HG02943 (cell line): ENCODE data around the gene CLCF1.

ENCODE experiments used
- ATAC-seq: cut with Tn5 transposase; IDR thresholded peaks from one replicate; pipeline ENCODE4 v1.9.1; 2021; ENCODE audit warnings: mild to moderate bottlenecking, low read depth, moderate library complexity; ENCODE audit not compliant: unreplicated experiment

The CLCF1 gene

DNA sequence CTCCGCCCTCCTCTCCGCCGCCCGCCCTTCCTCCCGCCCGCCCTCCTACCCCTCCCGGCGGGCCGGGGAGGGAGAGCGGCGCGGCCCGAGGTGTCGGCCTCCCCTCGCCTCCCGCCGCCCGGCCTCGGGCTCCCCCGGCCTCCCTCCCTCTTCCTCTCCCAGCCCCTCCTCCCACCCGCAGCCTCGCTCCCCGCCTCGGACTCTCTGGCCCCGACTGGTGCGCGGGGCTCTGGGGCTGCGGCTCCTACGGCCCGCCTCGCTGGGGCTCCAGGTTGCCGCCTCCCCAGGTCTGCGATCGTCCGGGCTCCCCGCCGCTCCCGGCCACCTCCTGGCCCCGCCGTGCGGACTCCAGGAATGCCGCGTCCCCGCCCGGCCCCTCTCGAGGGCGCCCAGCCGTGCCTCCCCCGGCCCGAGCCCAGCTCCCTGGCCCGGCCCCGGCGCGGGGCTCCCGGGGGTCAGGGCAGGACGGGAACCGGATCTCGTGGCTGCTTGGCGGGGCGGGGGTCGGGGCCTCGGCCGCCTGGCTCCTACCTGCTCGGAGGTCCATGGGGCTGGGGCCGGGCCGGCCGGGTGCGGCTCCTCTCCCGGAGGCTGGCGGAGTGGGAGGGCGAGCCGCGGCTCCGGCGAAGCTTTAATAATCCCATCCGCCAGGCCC lies at the start of gene CLCF1:
CLCF1 (minus strand) TSS at position 606 of the 655 bp plus-strand sequence; CDS start at position 547, 59 bp downstream.
- no peak for ATAC-seq

DNA sequence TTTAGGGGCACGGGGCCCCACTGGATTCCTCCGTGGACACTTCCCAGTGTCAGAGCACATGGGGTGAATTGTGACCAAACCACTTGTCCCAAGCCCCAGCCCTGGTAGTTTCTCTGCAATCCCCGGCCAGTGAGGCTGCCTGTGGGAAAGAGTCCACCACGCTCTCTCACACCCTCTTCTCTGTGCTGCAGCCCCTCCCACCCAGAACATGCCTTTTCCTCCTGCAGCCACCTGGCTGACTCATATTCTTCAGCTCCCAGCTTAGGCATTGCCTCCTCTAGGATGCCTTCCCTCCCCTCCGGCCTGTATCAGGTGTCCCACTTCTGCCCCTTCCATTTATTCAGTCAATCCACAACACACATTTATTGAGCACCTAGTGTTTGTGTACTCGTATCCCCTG lies 49.5 kb upstream of the CLCF1 start:
- ATAC-seq, result no peak

DNA sequence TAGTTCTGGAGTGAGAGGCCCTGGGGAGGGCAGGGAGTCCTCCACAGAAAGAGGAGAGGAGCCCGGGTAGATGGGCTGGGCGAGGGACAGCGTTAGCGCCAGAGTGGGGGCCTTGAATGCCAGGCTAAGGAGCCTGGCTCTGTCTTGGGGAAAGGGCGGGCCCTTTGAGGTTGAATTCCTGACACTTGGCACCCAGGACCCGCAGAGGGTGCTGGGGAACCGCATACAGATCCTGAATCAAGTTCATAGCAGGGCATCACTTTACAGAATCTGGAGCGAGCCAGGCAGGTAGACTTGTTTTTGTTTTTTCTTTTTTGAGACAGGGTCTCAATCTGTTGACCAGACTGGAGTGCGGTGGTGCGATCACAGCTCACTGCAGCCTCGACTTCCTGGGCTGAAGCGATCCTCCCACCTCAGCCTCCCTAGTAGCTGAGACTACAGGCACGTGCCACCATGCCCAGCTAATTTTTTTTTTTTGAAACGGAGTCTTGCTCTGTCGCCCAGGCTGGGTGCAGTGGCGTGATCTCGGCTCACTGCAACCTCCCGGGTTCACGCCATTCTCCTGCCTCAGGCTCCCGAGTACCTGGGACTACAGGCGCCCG lies 48.1 kb upstream of the CLCF1 start:
- ATAC-seq, result no peak

DNA sequence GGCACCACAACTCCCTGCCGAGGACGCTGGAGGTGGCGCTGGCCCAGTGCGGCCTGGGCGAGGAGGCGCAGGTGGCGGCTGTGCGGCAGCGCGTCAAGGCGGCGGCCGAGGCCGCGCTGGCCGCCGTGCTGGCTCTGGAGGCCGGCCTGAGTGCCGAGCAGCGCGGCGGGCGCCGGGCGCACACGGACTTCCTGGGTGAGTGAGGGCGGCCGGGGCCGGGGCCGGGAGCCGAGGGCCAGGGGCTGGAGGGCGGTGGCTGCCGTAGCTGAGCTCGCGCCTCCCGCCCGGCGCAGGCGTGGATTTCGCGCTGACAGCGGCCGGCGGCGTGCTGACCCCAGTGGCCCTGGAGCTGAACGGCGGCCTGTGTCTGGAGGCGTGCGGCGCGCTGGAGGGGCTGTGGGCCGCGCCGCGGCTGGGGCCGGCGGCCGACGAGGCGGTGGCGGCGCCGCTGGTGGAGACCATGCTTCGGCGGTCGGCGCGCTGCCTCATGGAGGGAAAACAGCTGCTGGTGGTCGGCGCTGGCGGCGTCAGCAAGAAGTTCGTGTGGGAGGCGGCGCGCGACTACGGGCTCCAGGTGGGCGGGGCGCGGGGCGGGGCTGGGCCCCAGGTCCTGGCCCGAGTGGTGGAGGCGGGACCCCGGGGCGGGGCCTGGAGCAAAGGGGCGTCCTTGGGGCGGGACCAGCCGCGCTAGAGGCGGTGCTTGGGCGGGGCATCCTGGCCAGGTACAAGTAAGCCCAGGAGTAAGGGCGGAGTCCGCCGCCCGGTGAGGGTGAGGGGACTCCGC lies 47.4 kb upstream of the CLCF1 start:
- no peak for ATAC-seq

DNA sequence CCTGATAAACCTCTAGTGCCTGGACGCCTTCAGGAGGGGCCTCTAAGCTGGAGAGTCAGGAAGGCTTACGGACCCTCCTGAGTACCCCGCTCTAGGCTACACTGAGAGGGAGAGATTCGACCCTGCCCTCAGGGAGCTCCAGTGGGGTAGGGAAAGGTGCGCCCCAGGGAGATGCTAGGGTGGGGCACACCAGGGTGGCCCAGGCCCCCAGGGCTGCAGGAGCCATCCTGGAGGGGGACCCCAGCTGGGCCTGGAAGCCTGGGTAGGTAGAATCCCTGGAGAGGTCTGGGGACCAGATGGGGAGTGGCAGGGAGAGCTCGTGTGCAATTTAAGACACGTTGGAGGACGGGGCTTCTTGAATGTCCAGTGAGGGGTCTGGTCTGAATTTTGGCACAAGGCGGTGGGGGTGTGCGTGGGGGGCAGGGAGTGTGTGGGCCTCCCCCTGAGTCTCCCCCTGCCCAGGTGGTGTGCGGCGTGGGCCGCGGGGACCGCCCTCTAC lies 46.8 kb upstream of the CLCF1 start:
- ATAC-seq, result no peak

DNA sequence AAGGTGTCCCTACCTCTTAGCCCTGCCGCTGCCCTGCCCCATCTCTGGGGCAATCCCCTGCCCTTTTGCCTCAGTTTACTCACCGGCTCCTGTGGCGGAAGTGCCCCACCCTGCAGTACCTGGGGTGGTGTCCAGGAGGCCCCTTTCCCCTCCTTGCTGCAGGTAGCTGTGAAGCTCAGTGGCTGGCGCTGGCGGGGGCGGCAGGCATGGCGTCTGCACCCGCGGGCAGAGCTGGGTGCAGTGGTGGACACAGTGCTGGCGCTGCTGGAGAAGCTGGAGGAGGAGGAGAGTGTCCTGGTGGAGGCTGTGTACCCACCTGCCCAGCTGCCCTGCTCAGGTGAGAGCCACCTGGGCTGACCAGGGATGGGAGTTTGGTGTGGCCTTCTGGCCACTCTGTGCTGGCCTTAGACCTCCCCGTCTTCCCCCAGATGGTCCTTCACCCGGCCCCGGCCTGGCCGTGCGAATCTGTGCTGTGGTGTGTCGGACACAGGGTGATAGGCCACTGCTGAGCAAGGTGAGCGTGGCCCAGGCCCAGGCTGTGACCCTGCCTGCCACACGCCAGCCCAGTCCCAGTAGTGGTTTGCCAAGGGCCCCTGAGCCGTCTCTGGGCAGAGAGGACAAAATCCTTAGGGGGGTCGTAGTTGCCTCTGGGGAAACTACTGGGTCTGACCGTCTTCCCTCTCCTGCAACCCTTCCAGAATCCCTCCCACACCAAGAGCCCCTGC lies 46.1 kb upstream of the CLCF1 start:
- no peak for ATAC-seq

DNA sequence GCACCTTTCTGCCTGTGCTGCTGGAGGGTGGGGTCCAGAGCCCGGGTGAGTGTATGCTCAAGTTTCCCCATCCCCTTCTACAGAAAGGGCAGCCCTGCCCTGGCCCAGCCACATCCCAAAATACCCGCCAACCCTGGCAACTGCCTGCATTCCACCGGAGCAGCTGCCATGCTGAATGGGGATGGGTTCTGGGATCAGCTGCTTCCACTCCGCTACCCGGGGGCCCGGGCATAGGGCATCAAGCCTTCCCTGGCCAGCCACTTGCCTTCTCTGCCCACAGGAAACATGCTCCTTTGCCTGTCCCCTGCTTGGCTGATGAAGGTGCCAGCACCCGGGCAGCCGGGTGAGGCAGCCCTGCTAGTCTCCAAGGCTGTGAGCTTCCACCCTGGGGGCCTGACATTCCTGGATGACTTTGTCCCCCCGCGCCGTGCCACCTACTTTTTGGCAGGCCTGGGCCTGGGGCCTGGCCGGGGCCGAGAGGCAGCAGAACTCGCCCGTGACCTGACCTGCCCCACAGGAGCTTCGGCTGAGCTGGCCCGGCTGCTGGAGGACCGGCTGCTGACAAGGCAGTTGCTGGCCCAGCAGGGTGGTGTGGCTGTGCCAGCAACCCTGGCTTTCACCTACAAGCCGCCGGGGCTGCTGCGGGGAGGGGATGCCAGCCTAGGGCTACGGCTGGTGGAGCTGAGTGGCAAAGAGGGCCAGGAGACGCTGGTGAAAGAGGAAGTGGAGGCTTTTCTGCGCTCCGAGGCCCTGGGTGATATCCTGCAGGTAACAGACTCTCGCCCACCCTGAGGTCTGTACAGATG lies 45.3 kb upstream of the CLCF1 start:
- ATAC-seq, result no peak

DNA sequence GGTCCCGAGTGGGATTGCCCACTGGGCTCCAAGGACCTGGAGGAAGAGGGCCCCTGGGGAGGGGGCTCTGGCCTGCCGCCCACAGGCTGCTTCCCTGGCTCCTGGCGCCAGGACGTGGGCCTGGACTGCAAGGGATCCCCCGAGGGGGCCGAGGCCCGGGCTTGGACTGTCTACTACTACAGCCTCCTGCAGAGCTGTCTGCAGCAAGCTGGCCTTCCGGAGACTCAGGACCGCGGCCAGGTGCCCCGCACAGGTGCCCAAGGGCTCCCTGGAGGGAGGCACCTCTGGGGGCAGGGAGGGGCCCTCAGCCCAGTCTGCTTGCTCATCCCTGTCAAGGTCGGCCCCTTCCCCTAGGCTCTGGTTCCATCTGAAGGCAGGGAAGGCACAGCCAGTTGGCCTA lies 44.0 kb upstream of the CLCF1 start:
- no peak for ATAC-seq

DNA sequence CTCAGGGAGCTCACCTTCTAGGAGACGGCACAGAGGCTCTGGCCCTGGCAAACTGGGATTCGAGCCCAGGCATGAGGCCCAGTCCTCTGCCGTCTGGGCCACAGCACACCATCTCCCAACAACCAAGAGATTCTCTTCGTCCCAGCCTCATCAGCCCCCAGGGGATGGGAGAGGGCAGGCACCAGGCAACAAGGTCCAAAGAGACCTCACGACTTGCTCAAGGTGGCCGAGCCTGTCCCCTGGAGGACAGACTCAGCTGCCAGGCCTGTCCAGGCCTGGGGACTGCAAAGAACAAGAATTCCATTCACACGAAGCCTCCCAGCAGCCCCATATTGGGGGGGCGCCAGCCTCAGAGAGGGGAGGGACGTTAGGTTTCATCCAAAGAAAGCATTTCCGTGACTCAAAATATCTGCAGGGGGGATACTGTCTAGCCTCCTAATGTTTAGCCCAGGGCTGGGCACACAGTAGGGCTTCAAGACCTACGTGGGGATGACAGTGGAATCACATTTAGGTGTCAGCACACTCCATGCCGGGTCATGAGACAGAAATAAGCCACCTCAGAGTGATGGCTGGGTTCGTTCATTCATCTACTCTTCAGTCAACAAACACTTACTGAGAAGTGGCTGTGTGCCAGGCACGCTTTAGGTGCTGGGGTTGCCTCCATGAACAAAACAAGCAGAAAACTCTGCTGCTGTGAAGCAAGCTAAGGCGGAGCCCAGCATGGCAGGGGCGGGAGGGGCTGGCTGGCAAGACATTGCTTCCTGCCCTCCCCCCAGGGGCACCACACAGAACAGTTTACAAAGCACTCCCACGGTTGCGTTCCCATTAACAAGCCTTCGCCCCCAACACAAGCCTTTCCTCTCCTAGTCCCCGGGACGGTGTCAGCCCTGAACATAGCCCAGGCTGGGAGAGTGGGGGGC lies 43.3 kb upstream of the CLCF1 start:
- ATAC-seq, result no peak

DNA sequence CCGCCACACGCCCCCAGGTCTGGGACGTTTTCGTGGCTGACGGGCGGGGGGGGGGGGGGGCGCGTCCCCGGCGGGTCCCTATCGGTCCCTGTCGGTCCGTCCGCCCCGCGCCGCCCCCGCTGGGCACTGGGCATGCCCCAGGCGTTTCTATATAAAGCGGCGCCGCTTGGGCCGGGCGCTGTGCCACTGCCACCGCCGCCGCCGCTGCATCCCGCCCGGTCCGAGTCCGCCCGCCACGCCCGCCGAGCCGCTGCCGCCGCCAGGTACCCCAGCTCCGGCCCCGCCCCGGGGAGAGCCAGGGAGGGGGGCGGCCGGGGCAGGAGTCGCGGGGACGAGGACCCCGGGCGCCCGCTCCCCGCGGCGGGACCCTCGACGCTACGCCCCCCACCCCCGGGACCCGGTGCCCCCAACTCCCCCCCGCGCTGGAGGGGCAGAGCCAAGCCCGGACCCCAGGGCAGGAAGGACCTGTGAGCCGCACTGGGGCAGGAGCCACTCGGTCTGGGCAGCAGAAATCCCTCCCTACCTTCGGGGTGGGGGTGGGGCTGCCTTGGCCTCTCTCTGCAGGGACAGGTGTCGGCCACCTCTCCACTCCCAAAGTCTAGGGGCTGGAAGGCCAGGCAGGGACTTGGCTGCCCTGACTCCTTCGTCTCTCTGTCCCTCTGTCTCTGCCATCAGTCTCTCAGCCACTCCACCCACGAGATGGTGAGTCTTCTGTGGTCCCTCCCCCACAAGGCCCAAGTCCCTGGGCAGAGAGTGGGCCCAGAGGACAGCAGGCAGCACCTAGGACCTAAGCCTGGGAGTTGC lies 42.3 kb upstream of the CLCF1 start, which contains the start of gene CARNS1:
CARNS1 (plus strand) TSS at position 178 of the 804 bp plus-strand sequence; CDS start at position 700, 522 bp downstream.
- ATAC-seq, result no peak

DNA sequence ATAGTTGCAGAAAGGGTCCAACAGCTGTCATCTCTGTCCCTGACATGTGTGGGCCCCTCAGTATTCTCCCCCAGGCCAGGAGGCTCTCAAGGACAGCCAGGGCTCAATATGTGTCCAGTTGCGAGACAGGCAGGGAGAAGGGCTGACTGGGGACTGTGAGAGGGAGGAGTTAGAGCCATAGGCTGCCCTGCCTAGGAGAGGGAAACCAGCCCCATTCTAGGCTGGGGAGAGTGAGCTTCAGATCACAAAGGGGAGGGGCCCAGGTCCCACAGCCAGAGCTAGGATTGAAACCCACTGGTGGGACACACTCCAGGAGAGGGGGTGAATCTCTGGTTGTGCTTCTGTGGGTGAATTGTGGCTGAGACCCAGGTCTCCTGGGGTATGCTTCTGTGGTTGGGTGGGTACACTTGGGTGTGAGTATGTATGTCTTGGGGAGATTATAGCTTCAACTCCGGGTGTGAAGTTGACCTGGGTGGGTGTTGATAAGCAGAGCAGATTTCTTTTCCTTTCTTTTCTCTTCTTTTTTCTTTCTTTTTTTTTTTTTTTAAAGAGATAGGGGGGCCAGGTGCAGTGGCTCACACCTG lies 40.0 kb upstream of the CLCF1 start:
- no peak for ATAC-seq

DNA sequence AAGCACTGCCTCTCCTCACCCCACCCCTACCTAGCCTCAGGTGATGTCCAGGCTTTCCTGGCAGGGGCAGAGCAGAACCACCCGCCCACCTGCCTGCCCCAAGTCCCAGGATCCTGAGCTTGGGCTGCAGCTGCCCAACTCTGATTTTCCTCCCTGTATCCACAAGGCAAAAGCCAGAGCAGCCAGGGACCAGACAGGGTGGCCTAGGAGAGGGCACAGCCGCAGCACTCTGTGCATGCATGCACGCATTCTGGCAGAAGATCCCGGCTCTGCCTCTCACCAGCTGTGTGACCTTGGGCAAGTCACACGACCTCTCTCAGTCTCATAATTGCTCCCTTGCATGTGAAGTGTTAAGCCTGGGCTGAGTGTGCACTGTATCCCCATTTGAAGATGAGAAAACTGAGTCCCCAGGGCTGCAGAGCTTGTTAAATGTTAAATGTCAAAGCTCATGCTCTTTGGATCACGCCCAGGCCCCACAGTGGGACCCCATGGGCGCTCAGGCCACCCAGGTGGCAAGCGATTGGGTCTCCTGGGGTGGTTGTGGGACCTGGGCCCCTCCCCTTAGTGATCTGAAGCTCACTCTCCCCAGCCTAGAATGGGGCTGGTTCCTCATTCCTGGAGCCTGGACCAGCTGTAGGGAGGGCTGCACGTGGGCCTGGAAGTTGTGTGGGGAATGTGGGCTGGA lies 39.2 kb upstream of the CLCF1 start:
- no peak for ATAC-seq

DNA sequence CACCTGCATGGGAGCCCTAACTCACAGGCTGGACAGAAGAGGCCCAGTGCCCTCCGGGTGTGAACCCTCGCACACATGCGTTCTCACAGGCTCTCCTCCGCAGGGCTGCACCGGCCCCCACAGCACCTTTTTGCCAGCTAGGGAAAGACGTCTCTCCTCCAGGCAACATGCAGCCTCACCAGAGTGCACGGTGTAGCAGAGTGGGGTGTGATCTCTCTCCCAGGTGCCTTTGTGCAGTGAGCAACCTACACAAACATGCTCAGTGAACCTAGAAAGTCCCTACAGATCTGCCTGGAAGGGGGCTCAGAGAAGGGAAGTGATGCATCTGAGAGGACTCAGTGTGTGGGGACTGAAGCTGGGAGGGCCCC lies 38.4 kb upstream of the CLCF1 start:
- ATAC-seq, result no peak

DNA sequence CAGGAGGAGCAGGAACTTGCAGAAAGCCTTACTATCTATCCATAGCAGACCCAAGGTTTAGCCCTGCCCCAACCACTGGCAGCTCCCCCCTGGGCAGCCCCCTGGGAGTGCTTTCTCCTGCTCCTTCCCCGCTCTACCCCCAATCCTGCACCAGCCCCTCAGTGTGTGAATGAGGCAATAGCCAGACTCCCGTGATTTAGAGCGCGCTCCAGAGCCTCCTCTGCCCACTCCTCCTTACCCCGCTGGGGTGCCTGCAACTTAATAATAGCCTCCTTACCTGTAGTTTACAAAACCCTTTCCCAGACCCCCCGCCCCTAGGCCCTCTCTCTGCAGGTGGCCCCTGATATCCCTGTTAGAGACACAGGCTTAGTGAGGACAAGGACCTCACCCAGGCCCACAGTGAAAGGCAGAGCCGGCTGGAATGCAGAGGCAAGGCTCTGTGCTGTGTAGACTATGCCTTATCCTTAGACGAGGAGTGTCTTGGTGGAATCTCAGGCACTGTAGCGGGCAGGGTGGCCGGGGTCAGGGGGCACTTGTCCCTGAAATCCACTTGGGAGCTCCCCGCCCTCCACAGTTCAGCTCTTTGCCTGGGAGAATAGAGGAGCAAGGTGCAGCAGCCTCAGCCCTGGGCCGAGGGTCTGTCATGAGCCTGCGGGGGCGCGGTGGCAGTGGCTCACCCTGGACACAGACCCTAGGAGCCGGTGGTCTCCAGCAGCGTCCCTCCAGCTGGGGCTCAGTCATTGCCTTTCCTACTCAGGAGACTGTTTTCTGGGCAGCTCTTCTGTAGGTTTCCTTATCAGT lies 37.8 kb upstream of the CLCF1 start:
- no peak for ATAC-seq

DNA sequence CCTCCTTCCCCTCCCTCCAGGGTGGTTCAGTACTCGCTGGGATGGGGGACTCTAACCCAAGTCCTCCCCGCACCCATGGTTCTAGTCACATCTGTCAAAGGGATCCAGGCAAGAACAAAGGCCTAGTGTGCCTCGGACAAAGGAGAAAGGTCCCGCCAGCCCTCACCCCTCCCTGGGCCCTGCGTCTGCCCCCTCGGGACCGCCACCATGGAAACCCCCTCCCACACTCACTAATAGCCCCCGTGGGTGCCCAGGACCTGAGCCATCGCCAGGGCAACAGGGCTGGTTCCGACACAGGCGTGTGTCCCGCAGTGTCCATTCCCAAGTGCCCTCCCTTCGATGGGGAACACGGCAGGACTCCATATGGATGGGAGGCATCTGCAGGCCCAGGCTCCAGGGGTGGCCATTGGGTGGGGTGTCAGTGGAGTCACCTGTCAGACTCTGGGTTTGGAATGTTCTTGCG lies 37.0 kb upstream of the CLCF1 start:
- ATAC-seq, result no peak

DNA sequence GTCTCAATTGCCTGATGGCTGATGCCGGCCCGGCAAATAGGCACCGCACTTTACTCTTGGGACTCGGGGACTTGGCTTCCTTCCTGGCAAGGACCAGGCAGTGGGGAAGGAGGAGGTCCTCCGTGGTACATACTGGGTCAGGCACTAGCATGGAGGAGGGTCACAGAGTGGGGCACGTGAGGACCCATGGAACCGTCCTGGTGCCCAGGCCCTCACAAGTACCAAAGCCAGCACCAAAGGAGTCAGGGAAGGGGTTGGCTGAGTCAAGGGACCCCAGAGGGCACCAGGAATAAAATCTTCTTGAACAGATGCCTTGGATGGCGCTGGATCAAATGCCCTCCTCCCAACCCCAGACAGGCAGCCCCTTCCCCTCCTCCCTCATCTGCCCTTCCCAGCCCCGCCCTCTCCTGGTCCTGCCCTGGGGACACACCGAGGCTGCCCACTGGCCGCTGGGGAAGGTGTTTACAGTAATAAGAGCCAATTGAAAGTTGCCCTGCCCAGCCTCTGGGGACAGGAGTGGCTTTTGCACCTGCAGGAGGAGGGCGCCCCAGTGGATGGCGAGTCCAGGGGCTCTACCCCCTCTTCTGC lies 36.5 kb upstream of the CLCF1 start:
- ATAC-seq, result no peak
